IMR-90 (cell line): ENCODE data around the gene PDE6A. TPM values are rescaled to one million over a fixed set of nuclear protein-coding genes. Genes with fewer than 3 reads are reported as not detected.

ENCODE experiments used
- ATAC-seq: fragments of 200-7000 bp; cut with Tn5 transposase; 2 replicates; pipeline ENCODE4 v1.9.1; 2020; ENCODE audit warnings: low read depth, mild to moderate bottlenecking, moderate library complexity
- BruUV-seq: library from RNA; stranded (reverse); fragments of 400-500 nt; replicated peaks from 2 replicates; lab custom pipeline; 2021; lab: Mats Ljungman, UMichigan
- CTCF ChIA-PET: fragments of 300-600 bp; formaldehyde crosslinking; extraction: SDS; loops from one replicate; lab custom pipeline; 2021; ENCODE audit warnings: antibody characterized with exemption; lab: Yijun Ruan, JAX
- POLR2A ChIA-PET: fragments of 300-600 bp; sonication (Branson Sonifier 250); formaldehyde crosslinking; loops from one replicate; lab custom pipeline; 2022; ENCODE audit warnings: antibody characterized with exemption; ENCODE audit not compliant: unreplicated experiment; lab: Charles Lee
- DNase-seq: peaks from one replicate; pipeline ENCODE4 v3.0.0; 2013
- H2AFZ ChIP-seq: replicated peaks from 2 replicates; pipeline ENCODE3; 2013; ENCODE audit warnings: low read length, mild to moderate bottlenecking; ENCODE audit not compliant: poor library complexity
- H2AK5ac ChIP-seq: 2 replicates; pipeline ENCODE4 v1.6.1; 2013; ENCODE audit warnings: low read depth, low read length, inconsistent platforms
- H2AK9ac ChIP-seq: replicated peaks from 2 replicates; pipeline ENCODE3; 2013; ENCODE audit warnings: mild to moderate bottlenecking, low read depth, low read length, moderate library complexity; ENCODE audit not compliant: poor library complexity
- H2BK120ac ChIP-seq: 2 replicates; pipeline ENCODE4 v1.6.1; 2013; ENCODE audit warnings: low read depth, low read length, inconsistent platforms
- H2BK15ac ChIP-seq: 3 replicates; pipeline ENCODE4 v1.6.1; 2013; ENCODE audit warnings: low read depth, low read length, inconsistent platforms
- H2BK20ac ChIP-seq: 2 replicates; pipeline ENCODE4 v1.6.1; 2013; ENCODE audit warnings: low read depth, mild to moderate bottlenecking, inconsistent platforms, low read length, moderate library complexity
- H2BK5ac ChIP-seq: 2 replicates; pipeline ENCODE4 v1.6.1; 2013; ENCODE audit warnings: mild to moderate bottlenecking, low read depth, low read length, inconsistent platforms; ENCODE audit not compliant: poor library complexity, severe bottlenecking
- H3K14ac ChIP-seq: replicated peaks from 2 replicates; pipeline ENCODE4 v1.6.1; 2013; ENCODE audit warnings: low read depth, low read length, inconsistent platforms
- H3K18ac ChIP-seq: 2 replicates; pipeline ENCODE4 v1.6.1; 2013; ENCODE audit warnings: low read depth, low read length, control low read depth
- H3K23ac ChIP-seq: 2 replicates; pipeline ENCODE4 v1.6.1; 2013; ENCODE audit warnings: low read depth, low read length, inconsistent platforms
- H3K27ac ChIP-seq: 2 replicates; pipeline ENCODE4 v1.5.1; 2013; ENCODE audit warnings: mild to moderate bottlenecking, control low read depth, low read length; ENCODE audit not compliant: insufficient read depth
- H3K27me3 ChIP-seq: 2 replicates; pipeline ENCODE4 v1.6.1; 2013; ENCODE audit warnings: low read length; ENCODE audit not compliant: control insufficient read depth, insufficient read depth
- H3K36me3 ChIP-seq: 2 replicates; pipeline ENCODE4 v1.6.1; 2013; ENCODE audit warnings: low read length, mixed read lengths; ENCODE audit not compliant: control insufficient read depth, insufficient read depth
- H3K4ac ChIP-seq: 2 replicates; pipeline ENCODE4 v1.6.1; 2013; ENCODE audit warnings: low read depth, low read length, inconsistent platforms
- H3K4me1 ChIP-seq: 2 replicates; pipeline ENCODE4 v1.6.1; 2013; ENCODE audit warnings: low read length, mixed read lengths; ENCODE audit not compliant: control insufficient read depth, insufficient read depth
- H3K4me2 ChIP-seq: 2 replicates; pipeline ENCODE4 v1.6.1; 2013; ENCODE audit warnings: low read depth, mild to moderate bottlenecking, control low read depth, low read length, moderate library complexity
- H3K4me3 ChIP-seq: 2 replicates; pipeline ENCODE4 v1.5.1; 2013; ENCODE audit warnings: low read depth, mild to moderate bottlenecking, control low read depth, low read length, moderate library complexity; ENCODE audit not compliant: insufficient read depth
- H3K56ac ChIP-seq: 2 replicates; pipeline ENCODE4 v1.6.1; 2013; ENCODE audit warnings: low read length, inconsistent platforms; ENCODE audit not compliant: insufficient read depth; ENCODE audit errors: extremely low read depth
- H3K79me1 ChIP-seq, 2 experiments: 2 replicates each; pipeline ENCODE4 v1.6.1; 2013; ENCODE audit warnings: low read length in 2 of 2, inconsistent platforms in 1 of 2, low read depth in 1 of 2
- H3K9ac ChIP-seq: 2 replicates; pipeline ENCODE4 v1.6.1; 2013; ENCODE audit warnings: low read depth, low read length, control low read depth
- H3K9me1 ChIP-seq: 2 replicates; pipeline ENCODE4 v1.6.1; 2013; ENCODE audit warnings: low read length, inconsistent platforms; ENCODE audit not compliant: insufficient read depth
- H3K9me3 ChIP-seq: 2 replicates; pipeline ENCODE4 v1.6.1; 2013; ENCODE audit warnings: low read length; ENCODE audit not compliant: control insufficient read depth, insufficient read depth
- H4K20me1 ChIP-seq: 2 replicates; pipeline ENCODE4 v1.6.1; 2013; ENCODE audit warnings: low read length, inconsistent platforms; ENCODE audit not compliant: insufficient read depth
- H4K5ac ChIP-seq: 2 replicates; pipeline ENCODE4 v1.6.1; 2013; ENCODE audit warnings: mild to moderate bottlenecking, low read depth, low read length, control low read depth
- H4K8ac ChIP-seq, 2 experiments: 2 replicates each; pipeline ENCODE4 v1.6.1; 2013; ENCODE audit warnings: low read depth in 2 of 2, low read length in 2 of 2, control low read depth in 1 of 2, inconsistent platforms in 1 of 2
- H4K91ac ChIP-seq: 2 replicates; pipeline ENCODE4 v1.6.1; 2013; ENCODE audit warnings: low read depth, low read length, inconsistent platforms; ENCODE audit not compliant: insufficient read depth
- CEBPB ChIP-seq: IDR thresholded peaks from 2 replicates; pipeline ENCODE4 v1.6.1; 2012; ENCODE audit warnings: low read depth, low read length, improper control_type of control experiment
- CHD1 ChIP-seq: IDR thresholded peaks from 2 replicates; pipeline ENCODE4 v1.6.1; 2012; ENCODE audit warnings: low read depth, low read length, improper control_type of control experiment
- CTCF ChIP-seq: conservative IDR thresholded peaks from 2 replicates; pipeline ENCODE4 v1.5.1; 2012; ENCODE audit warnings: mild to moderate bottlenecking, low read depth, low read length, improper control_type of control experiment
- ELK1 ChIP-seq: fragments of 150-350 bp; IDR thresholded peaks from 2 replicates; pipeline ENCODE4 v1.6.1; 2016; ENCODE audit warnings: low read depth, mild to moderate bottlenecking, low read length, moderate library complexity, borderline replicate concordance
- FOS ChIP-seq: fragments of 150-350 bp; IDR thresholded peaks from 2 replicates; pipeline ENCODE4 v1.6.1; 2016; ENCODE audit warnings: low read depth, low read length
- MAFK ChIP-seq: IDR thresholded peaks from 2 replicates; pipeline ENCODE4 v1.6.1; 2012; ENCODE audit warnings: low read depth, low read length, improper control_type of control experiment
- MAZ ChIP-seq: IDR thresholded peaks from 2 replicates; pipeline ENCODE4 v1.6.1; 2012; ENCODE audit warnings: low read depth, mild to moderate bottlenecking, low read length, improper control_type of control experiment, moderate library complexity, borderline replicate concordance
- MXI1 ChIP-seq: IDR thresholded peaks from 2 replicates; pipeline ENCODE4 v1.6.1; 2012; ENCODE audit warnings: low read depth, mild to moderate bottlenecking, low read length, moderate library complexity, borderline replicate concordance
- POLR2A ChIP-seq: IDR thresholded peaks from 2 replicates; pipeline ENCODE4 v1.6.1; 2012; ENCODE audit warnings: mild to moderate bottlenecking, low read depth, low read length
- RAD21 ChIP-seq: IDR thresholded peaks from 2 replicates; pipeline ENCODE4 v1.6.1; 2012; ENCODE audit warnings: low read length, improper control_type of control experiment
- RCOR1 ChIP-seq: IDR thresholded peaks from 2 replicates; pipeline ENCODE4 v1.6.1; 2012; ENCODE audit warnings: mild to moderate bottlenecking, low read length, improper control_type of control experiment; ENCODE audit not compliant: insufficient replicate concordance
- RFX5 ChIP-seq: IDR thresholded peaks from 2 replicates; pipeline ENCODE4 v1.8.0; 2012; ENCODE audit warnings: low read depth, mild to moderate bottlenecking, low read length, moderate library complexity
- SMC3 ChIP-seq: fragments of 150-350 bp; IDR thresholded peaks from 2 replicates; pipeline ENCODE4 v1.6.1; 2016; ENCODE audit warnings: low read depth, mild to moderate bottlenecking, antibody characterized with exemption, low read length, moderate library complexity
- USF2 ChIP-seq: fragments of 150-350 bp; IDR thresholded peaks from 2 replicates; pipeline ENCODE4 v1.6.1; 2017; ENCODE audit warnings: mild to moderate bottlenecking, antibody characterized with exemption, low read length, low read depth
- WGBS, 2 experiments: methylation state at CpG; one replicate each; pipeline versions ENCODE4 v1.1.5 to v1.1.7; 2013; ENCODE audit warnings: missing lambda C conversion rate in 2 of 2; ENCODE audit not compliant: insufficient read length in 1 of 2; ENCODE audit errors: extremely low coverage in 2 of 2; 5-methylcytosine and 5-hydroxymethylcytosine counted together
- dilution Hi-C: fragments of 300-500 bp; cut with HindIII; formaldehyde crosslinking; loops from one replicate; pipeline ENCODE4 v1.14.3; 2018; ENCODE audit warnings: low sequenced_read_pairs; ENCODE audit not compliant: unreplicated experiment
- in situ Hi-C: fragments of 300-500 bp; cut with MboI; formaldehyde crosslinking; loops from 3 replicates; pipeline ENCODE4 v1.14.3; 2019; ENCODE audit warnings: low sequenced_read_pairs, inconsistent platforms, mixed read lengths
- intact Hi-C: fragments of 100-400 bp; cut with micrococcal nuclease; formaldehyde crosslinking; loops from 2 replicates; pipeline ENCODE4 v1.10.0; 2022
- polyA plus RNA-seq, 3 experiments: library from polyadenylated mRNA; depleted of rRNA; stranded (reverse); fragments of >200 nt; gene quantifications; 2 replicates each; pipeline ENCODE4 v1.2.3, GENCODE V29; 2012; ENCODE audit warnings: low replicate concordance in 1 of 3
- total RNA-seq: library from RNA; depleted of rRNA; stranded (reverse); fragments of >200 nt; gene quantifications from 2 replicates; pipeline ENCODE4 v1.2.3, GENCODE V29; 2012

Gene PDE6A
- total and polyA plus RNA-seq, 2 of the 4 experiments (the other 2 are of a cell fraction) = not detected

GRCh38 chr5:149838881-149839739 is 105.5 kb downstream of the PDE6A start:
- no peaks in the 10 kb centered on the region for H4K20me1 ChIP-seq
- no peak overlapping the region for H4K5ac ChIP-seq
- H4K91ac ChIP-seq = no peak overlapping the region
- peak overlapping the region; percentile 20 for H2AK9ac ChIP-seq
- in situ Hi-C loops (loop anchor here (5.0 to 25.0 kb wide), 3 partner anchors 148 to 598 kb away; partner anchors contain the start of gene RPS14), dilution Hi-C loops (no loop called here), intact Hi-C loops (loop anchor here (10.0 kb wide), 2 partner anchors 276 to 596 kb away; no protein-coding TSS in a partner anchor)
- no peak overlapping the region for H4K8ac ChIP-seq
- DNase-seq (peak; percentile 78), ATAC-seq (no peak)
- no peak overlapping the region for H3K4me2 ChIP-seq
- H3K27ac ChIP-seq = no peak overlapping the region
- H3K14ac ChIP-seq = no peak overlapping the region
- H3K18ac ChIP-seq = no peak overlapping the region
- ChIA-PET POLR2A (interaction anchor here (0.7 kb wide), 1 partner anchor 121 kb away, joined by 7 read pairs; no protein-coding TSS in a partner anchor), CTCF (interaction anchor here (0.5 to 5.5 kb wide), 7 partner anchors 7 to 249 kb away, joined by 4 to 40 read pairs (median 6); partner anchors contain the start of gene SLC26A2)
- H2BK20ac ChIP-seq = no peak overlapping the region
- no peak overlapping the region for H2BK15ac ChIP-seq
- no peak overlapping the region for H3K4me3 ChIP-seq
- peak overlapping the region; percentile 2 for H2AFZ ChIP-seq
- no TSS peak for BruUV-seq
- H3K4ac ChIP-seq = no peak overlapping the region
- H3K9ac ChIP-seq = no peak overlapping the region
- H3K9me1 ChIP-seq = no peaks in the 10 kb centered on the region
- H3K4me1 ChIP-seq = peaks cover 3% of the 10 kb centered on the region; the same call in 1 of the 2 replicates
- H3K23ac ChIP-seq = no peak overlapping the region
- H3K36me3 ChIP-seq = no peaks in the 10 kb centered on the region
- H3K56ac ChIP-seq = no peak overlapping the region
- WGBS, 2 experiments = no CpG with 5 or more reads among the region's 6 CpGs
- H3K27me3 ChIP-seq = peaks cover 7% of the 10 kb centered on the region; the same call in 1 of the 2 replicates
- no peak overlapping the region for H2BK120ac ChIP-seq
- no peak overlapping the region for H2BK5ac ChIP-seq
- H3K79me1 ChIP-seq = no peaks in the 10 kb centered on the region
- H3K9me3 ChIP-seq = no peaks in the 10 kb centered on the region
- H2AK5ac ChIP-seq = no peak overlapping the region
- TF ChIP-seq CEBPB = no peak
- TF ChIP-seq MAZ = no peak
- TF ChIP-seq MAFK = no peak
- TF ChIP-seq USF2 = no peak
- TF ChIP-seq RCOR1 = peak; percentile 8
- TF ChIP-seq ELK1 = no peak
- peak; percentile 70 for TF ChIP-seq FOS
- TF ChIP-seq SMC3 = no peak
- no peak for TF ChIP-seq CHD1
- no peak for TF ChIP-seq MXI1
- TF ChIP-seq RAD21 = no peak
- TF ChIP-seq RFX5 = no peak
- TF ChIP-seq POLR2A = no peak
- no peak for TF ChIP-seq CTCF
